HG03135 (cell line): ENCODE measurements around the gene BCL2.
"Not testable (repeated sequence)": the region's sequence is repeated elsewhere in the genome, so short reads cannot be mapped to it uniquely, and the experiment has no call there.

ENCODE experiments used
- ATAC-seq: cut with Tn5 transposase; IDR thresholded peaks from one replicate; pipeline ENCODE4 v1.9.1; 2021; ENCODE audit warnings: mild to moderate bottlenecking, moderate library complexity; ENCODE audit not compliant: unreplicated experiment

BCL2 gene

GRCh38 chr18:63236921-63237846 lies 82.4 kb downstream of the BCL2 start:
- no peak for ATAC-seq

GRCh38 chr18:63236406-63236805 lies 83.2 kb downstream of the BCL2 start:
- no peak for ATAC-seq

- not testable (repeated sequence) for ATAC-seq
Measured at GRCh38 chr18:63235920-63236319, 83.6 kb downstream of the BCL2 start.

- no peak for ATAC-seq
Measured at GRCh38 chr18:63234841-63235240, 84.7 kb downstream of the BCL2 start.

GRCh38 chr18:63234432-63234831 lies 85.1 kb downstream of the BCL2 start:
- no peak for ATAC-seq

- ATAC-seq: no peak
Measured at GRCh38 chr18:63233334-63233733, 86.2 kb downstream of the BCL2 start.

- ATAC-seq: no peak
Measured at GRCh38 chr18:63232826-63233225, 86.7 kb downstream of the BCL2 start.

DNA sequence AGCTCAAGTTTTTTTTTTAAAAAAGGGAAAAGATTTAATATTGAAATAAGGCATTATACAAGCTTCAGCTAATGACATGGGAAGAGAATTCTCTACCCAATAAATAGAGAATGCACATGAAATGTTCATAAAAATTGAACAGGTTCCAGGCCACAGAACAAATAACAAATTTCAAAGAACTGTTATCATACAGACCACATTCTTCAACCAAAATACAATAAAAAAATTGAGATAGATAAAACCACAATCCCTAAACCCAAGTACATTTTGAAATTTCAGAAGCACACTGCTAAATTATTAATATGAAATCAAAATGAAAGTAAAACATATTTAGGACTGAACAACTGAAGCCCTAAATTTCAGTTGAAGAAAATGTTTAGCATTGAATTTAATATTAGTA lies 89.6 kb downstream of the BCL2 start:
- ATAC-seq: no peak

GRCh38 chr18:63225434-63225833 lies 94.1 kb downstream of the BCL2 start:
- ATAC-seq: no peak

DNA sequence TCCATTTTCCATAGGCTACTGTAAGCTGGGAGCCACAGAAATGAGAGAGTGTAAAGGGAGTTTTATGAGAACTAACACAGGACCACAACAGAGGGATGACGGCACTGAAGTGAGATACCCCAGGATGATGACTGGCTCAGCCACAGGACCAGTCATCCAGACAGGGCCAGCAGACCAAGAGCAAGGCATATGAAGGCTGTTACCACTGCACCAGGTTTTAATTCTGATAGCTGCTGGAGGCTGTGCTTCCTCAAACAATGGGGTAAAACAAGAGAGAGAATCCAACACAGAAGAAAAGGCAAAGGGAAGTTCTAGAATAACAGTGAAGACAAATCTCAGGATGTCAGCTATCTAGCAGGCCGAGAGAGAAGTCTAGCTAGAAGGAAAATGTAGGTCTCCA lies 94.9 kb downstream of the BCL2 start:
- no peak for ATAC-seq

GRCh38 chr18:63223837-63224236 lies 95.7 kb downstream of the BCL2 start:
- no peak for ATAC-seq

- no peak for ATAC-seq
Measured at GRCh38 chr18:63220903-63221302, 98.7 kb downstream of the BCL2 start.

GRCh38 chr18:63218472-63218871 lies 101.1 kb downstream of the BCL2 start:
- no peak for ATAC-seq

GRCh38 chr18:63216516-63217311 lies 102.9 kb downstream of the BCL2 start:
- ATAC-seq: no peak

GRCh38 chr18:63213936-63214671 lies 105.5 kb downstream of the BCL2 start:
- ATAC-seq: no peak

GRCh38 chr18:63213331-63213900 lies 106.2 kb downstream of the BCL2 start:
- ATAC-seq: no peak

DNA sequence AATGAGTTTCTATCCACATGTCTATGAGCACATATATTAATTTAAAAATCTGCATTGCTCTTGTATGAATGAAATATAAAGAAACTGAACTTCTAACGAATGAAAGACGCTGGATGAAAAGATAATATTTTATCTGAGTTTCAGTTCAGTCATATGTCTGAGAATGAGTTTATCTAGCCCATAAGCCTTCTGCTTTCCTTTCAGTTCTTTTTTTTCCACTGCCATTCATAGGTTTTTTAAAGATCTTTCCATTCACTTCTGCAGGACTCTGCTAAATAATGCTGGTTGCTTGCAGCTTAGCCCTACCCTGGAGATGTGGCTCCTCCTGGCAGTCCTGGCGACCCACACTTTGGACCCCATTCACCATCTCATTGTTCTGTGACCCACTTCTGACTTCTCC lies 109.0 kb downstream of the BCL2 start:
- no peak for ATAC-seq

GRCh38 chr18:63208676-63209075 lies 110.9 kb downstream of the BCL2 start:
- ATAC-seq: no peak

DNA sequence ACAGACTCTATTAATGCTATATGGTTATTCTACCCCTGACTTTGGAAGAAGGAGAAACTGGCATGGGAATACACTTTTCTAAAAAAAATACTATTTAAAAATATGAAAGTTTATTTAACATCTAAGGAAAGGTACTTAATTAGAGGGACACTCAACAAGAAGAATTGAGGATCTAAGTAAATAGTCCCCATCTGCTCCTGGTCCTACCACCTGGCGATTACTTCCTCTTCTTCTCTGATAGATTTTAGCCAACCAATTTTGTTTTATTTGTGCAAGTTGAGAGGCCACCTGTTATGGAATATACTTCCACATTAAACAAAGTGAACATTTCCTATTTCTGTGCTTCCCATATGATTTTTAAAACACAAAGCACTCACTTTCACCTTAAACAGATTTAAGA lies 111.7 kb downstream of the BCL2 start:
- ATAC-seq: no peak

GRCh38 chr18:63207143-63207790 lies 112.3 kb downstream of the BCL2 start:
- no peak for ATAC-seq
